PC-9 (cell line): ENCODE results near the gene ANKRD9. TPM values are rescaled to one million over a fixed set of nuclear protein-coding genes. Genes with fewer than 3 reads are reported as not detected.

Source experiments
- BruUV-seq: library from RNA; stranded (reverse); fragments of 400-500 nt; replicated peaks from 2 replicates; lab custom pipeline; 2021; lab: Mats Ljungman, UMichigan
- CTCF ChIA-PET: fragments of 300-600 bp; sonication (Branson Sonifier 250); formaldehyde crosslinking; loops from one replicate; lab custom pipeline; 2022; ENCODE audit warnings: antibody characterized with exemption; lab: Charles Lee
- POLR2A ChIA-PET: fragments of 300-600 bp; sonication (Branson Sonifier 250); formaldehyde crosslinking; loops from one replicate; lab custom pipeline; 2022; ENCODE audit warnings: antibody characterized with exemption; ENCODE audit not compliant: unreplicated experiment; lab: Charles Lee
- DNase-seq, 2 experiments: peaks; one replicate each; pipeline versions ENCODE4 v3.0.0 to v3.0.0-alpha.2; 2015 to 2022; ENCODE audit warnings: mixed read lengths in 1 of 2
- H2AFZ ChIP-seq: fragments of 200-600 bp; sonication (generic); 2 replicates; pipeline ENCODE4 v1.8.1; 2017; ENCODE audit warnings: antibody characterized with exemption
- H3F3A ChIP-seq: fragments of 200-600 bp; sonication (generic); 2 replicates; pipeline ENCODE4 v1.8.1; 2017; ENCODE audit warnings: antibody characterized with exemption, mild to moderate bottlenecking, low read depth; ENCODE audit not compliant: insufficient read depth
- H3K27ac ChIP-seq: fragments of 200-600 bp; sonication (generic); 2 replicates; pipeline ENCODE4 v1.6.1; 2016; ENCODE audit warnings: mixed run types
- H3K27me3 ChIP-seq: fragments of 200-600 bp; sonication (generic); 2 replicates; pipeline ENCODE4 v1.6.1; 2016; ENCODE audit warnings: low read depth, mixed run types; ENCODE audit not compliant: insufficient read depth
- H3K36me3 ChIP-seq: fragments of 200-600 bp; sonication (generic); 2 replicates; pipeline ENCODE4 v1.6.1; 2016; ENCODE audit warnings: low read depth, mixed run types
- H3K4me1 ChIP-seq: fragments of 200-600 bp; sonication (generic); replicated peaks from 2 replicates; pipeline ENCODE4 v1.6.1; 2016; ENCODE audit warnings: mixed run types; ENCODE audit not compliant: insufficient read depth
- H3K4me2 ChIP-seq: fragments of 200-600 bp; sonication (generic); 2 replicates; pipeline ENCODE4 v1.6.1; 2017; ENCODE audit warnings: mixed run types
- H3K4me3 ChIP-seq: fragments of 200-600 bp; sonication (generic); 2 replicates; pipeline ENCODE4 v1.6.1; 2016; ENCODE audit warnings: mixed run types
- H3K79me2 ChIP-seq: fragments of 200-600 bp; sonication (generic); 2 replicates; pipeline ENCODE4 v1.6.1; 2017; ENCODE audit warnings: low read depth, mixed run types
- H3K9me2 ChIP-seq: fragments of 200-600 bp; sonication (generic); 2 replicates; pipeline ENCODE4 v1.8.1; 2017; ENCODE audit warnings: mild to moderate bottlenecking; ENCODE audit not compliant: insufficient read depth
- H3K9me3 ChIP-seq: fragments of 200-600 bp; sonication (generic); 2 replicates; pipeline ENCODE4 v1.8.1; 2016; ENCODE audit warnings: low read depth; ENCODE audit not compliant: insufficient read depth
- H4K20me1 ChIP-seq: fragments of 200-600 bp; sonication (generic); 2 replicates; pipeline ENCODE4 v1.8.1; 2017; ENCODE audit not compliant: insufficient read depth
- EZH2 ChIP-seq: fragments of 200-600 bp; sonication (generic); IDR thresholded peaks from 2 replicates; pipeline ENCODE4 v1.8.0; 2017; ENCODE audit warnings: antibody characterized with exemption, low read depth
- intact Hi-C: fragments of 100-400 bp; cut with micrococcal nuclease; formaldehyde crosslinking; loops from one replicate; pipeline ENCODE4 v1.10.0; 2022; ENCODE audit not compliant: unreplicated experiment
- total RNA-seq: library from RNA; stranded (reverse); gene quantifications from 2 replicates; pipeline ENCODE4 v1.2.3, GENCODE V29; 2021
- TF ChIP-seq, protein P1 (sequence below): fragments of 200-600 bp; sonication (generic); conservative IDR thresholded peaks from 2 replicates; pipeline ENCODE4 v1.6.1; 2017; ENCODE audit warnings: mixed run types, antibody characterized with exemption, mild to moderate bottlenecking, moderate library complexity

Gene ANKRD9
- total RNA-seq, 1 experiment from 2014 or later: 44.6 TPM

DNA sequence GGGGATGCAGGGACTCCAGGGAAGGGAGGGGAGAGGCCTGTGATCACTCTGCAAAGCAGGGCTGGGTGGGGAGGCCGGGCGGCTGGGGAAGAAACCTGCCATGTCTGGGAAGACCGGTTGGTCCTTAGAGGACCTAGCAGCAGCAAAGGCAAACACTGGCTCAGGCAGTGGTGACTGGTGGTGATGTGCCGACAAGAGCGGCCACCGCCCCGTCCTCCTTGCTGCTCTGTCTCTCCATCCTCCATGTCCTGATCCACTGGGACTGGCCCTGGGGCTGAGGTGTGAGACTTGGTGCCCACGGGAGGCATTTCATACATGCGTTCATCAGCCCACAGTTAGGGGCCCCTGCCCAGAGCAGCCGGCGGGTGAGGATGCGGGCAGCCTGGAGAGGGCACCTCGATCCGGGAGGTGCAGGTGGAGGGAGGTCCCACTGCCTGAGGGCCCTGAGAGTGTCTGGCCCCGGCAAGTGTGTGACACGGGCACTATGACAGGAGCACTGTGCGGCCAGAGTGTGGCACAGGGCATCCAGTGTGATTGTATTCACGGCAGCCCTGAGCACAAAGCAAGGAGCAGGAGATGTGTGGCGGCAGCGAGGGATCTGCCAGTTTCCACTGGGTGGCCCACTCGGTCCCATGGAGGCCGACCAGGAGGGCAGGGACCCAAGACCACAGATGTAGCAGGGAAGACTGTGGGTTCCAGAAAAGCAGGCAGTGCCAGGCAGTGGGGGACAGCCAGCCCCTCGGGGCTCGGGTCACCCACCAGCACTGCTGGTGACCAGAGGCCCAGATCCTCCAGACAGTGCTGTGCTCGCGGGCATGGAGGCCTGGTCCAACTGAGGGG lies 13.9 kb downstream of the ANKRD9 start:
- intact Hi-C loops: no loop called here
- H3K36me3 ChIP-seq: no peaks in the 10 kb centered on the region
- H3K4me2 ChIP-seq: no peak overlapping the region
- no peak overlapping the region for H3K27ac ChIP-seq
- no TSS peak for BruUV-seq
- H3K79me2 ChIP-seq: no peaks in the 10 kb centered on the region
- DNase-seq: no peak
- CTCF ChIA-PET: interaction anchor here (0.6 to 1.1 kb wide), 2 partner anchors 20 to 161 kb away, joined by 3 to 6 read pairs; no protein-coding TSS in a partner anchor
- H4K20me1 ChIP-seq: no peaks in the 10 kb centered on the region
- H3K9me2 ChIP-seq: no peaks in the 10 kb centered on the region
- no peak for TF ChIP-seq EZH2
- TF ChIP-seq, protein P1, sequence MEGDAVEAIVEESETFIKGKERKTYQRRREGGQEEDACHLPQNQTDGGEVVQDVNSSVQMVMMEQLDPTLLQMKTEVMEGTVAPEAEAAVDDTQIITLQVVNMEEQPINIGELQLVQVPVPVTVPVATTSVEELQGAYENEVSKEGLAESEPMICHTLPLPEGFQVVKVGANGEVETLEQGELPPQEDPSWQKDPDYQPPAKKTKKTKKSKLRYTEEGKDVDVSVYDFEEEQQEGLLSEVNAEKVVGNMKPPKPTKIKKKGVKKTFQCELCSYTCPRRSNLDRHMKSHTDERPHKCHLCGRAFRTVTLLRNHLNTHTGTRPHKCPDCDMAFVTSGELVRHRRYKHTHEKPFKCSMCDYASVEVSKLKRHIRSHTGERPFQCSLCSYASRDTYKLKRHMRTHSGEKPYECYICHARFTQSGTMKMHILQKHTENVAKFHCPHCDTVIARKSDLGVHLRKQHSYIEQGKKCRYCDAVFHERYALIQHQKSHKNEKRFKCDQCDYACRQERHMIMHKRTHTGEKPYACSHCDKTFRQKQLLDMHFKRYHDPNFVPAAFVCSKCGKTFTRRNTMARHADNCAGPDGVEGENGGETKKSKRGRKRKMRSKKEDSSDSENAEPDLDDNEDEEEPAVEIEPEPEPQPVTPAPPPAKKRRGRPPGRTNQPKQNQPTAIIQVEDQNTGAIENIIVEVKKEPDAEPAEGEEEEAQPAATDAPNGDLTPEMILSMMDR: no peak
- no peaks in the 10 kb centered on the region for H3K9me3 ChIP-seq
- H3K4me1 ChIP-seq: no peaks in the 10 kb centered on the region
- H3K27me3 ChIP-seq: no peaks in the 10 kb centered on the region
- no peak overlapping the region for H3K4me3 ChIP-seq
- POLR2A ChIA-PET: no interaction called here
- no peak overlapping the region for H2AFZ ChIP-seq
- 0 out of 2 replicates have a peak, but pooled peaks cover 6% of the 10 kb centered on the region for H3F3A ChIP-seq

DNA sequence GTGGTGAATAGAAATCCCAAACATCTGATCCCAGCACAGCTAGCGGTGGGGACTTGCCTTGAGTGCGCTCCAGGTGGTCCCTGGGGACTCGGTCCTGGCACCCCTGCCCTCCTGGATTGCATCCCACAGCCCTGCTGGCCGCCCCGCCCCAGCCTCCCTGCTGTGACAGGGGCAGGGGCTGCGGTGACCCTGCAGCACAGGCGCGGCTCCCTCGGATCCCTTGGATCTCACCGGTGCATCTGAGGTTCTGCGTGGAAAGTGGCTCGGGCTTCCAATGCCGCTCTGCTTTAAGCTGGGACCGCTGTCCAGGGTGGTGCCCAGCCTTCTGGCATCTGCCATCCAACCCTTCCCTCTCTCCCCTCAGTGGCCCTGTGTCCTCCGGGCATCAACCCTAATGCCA lies 16.0 kb downstream of the ANKRD9 start:
- POLR2A ChIA-PET: interaction anchor here (0.7 kb wide), 1 partner anchor 367 kb away, joined by 7 read pairs; no protein-coding TSS in a partner anchor
- CTCF ChIA-PET: no interaction called here
- H4K20me1 ChIP-seq: no peaks in the 10 kb centered on the region
- intact Hi-C loops: no loop called here
- no peak for TF ChIP-seq EZH2
- TF ChIP-seq, protein P1: no peak
- H3K4me2 ChIP-seq: no peak overlapping the region
- H2AFZ ChIP-seq: no peak overlapping the region
- no peaks in the 10 kb centered on the region for H3K36me3 ChIP-seq
- no peak for DNase-seq
- no TSS peak for BruUV-seq
- H3F3A ChIP-seq: peaks cover 11% of the 10 kb centered on the region; the same call in 1 of the 2 replicates
- H3K79me2 ChIP-seq: no peaks in the 10 kb centered on the region
- H3K9me3 ChIP-seq: no peaks in the 10 kb centered on the region
- H3K4me3 ChIP-seq: no peak overlapping the region
- H3K27ac ChIP-seq: no peak overlapping the region
- H3K4me1 ChIP-seq: no peaks in the 10 kb centered on the region; the same call in 1 of the 2 replicates
- H3K9me2 ChIP-seq: no peaks in the 10 kb centered on the region
- H3K27me3 ChIP-seq: no peaks in the 10 kb centered on the region

DNA sequence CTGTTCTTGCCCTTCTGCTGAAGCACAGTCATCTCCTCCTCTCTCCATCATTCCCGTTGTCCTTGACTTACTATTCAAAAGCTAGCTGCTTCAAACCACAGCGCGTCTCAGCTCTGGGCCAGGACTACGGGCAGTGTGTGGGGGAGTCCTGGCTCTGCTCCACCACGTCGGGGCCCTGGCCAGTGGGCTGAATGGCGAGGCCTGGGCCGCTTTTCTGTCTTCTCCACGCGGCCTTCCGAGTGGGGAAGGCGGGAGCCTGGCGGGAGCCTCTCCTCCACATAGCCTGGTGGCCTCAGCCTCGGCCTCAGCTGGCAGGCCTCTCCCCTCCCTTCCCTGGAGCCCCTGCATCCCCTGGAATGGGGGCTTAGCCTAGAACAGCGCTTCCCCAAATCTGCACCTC lies 16.5 kb downstream of the ANKRD9 start:
- H3K36me3 ChIP-seq: no peaks in the 10 kb centered on the region
- no peak overlapping the region for H2AFZ ChIP-seq
- H3K79me2 ChIP-seq: no peaks in the 10 kb centered on the region
- no peak for DNase-seq
- intact Hi-C loops: no loop called here
- peaks cover 11% of the 10 kb centered on the region; the same call in 1 of the 2 replicates for H3F3A ChIP-seq
- no peaks in the 10 kb centered on the region for H3K27me3 ChIP-seq
- ChIA-PET CTCF (no interaction called here), POLR2A (interaction anchor here (0.7 kb wide), 1 partner anchor 367 kb away, joined by 7 read pairs; no protein-coding TSS in a partner anchor)
- H3K27ac ChIP-seq: no peak overlapping the region
- H4K20me1 ChIP-seq: no peaks in the 10 kb centered on the region
- no peak overlapping the region for H3K4me2 ChIP-seq
- no peak overlapping the region for H3K4me3 ChIP-seq
- TF ChIP-seq, protein P1: no peak
- no peak for TF ChIP-seq EZH2
- no peaks in the 10 kb centered on the region for H3K9me2 ChIP-seq
- no peaks in the 10 kb centered on the region for H3K9me3 ChIP-seq
- no TSS peak for BruUV-seq
- no peaks in the 10 kb centered on the region; the same call in 1 of the 2 replicates for H3K4me1 ChIP-seq
